Measurements from ENCODE around the gene SRGAP2C. TPM values are rescaled to one million over a fixed set of nuclear protein-coding genes. Genes with fewer than 3 reads are reported as not detected.
"Not testable (repeated sequence)": the region's sequence is repeated elsewhere in the genome, so short reads cannot be mapped to it uniquely, and the experiment has no call there.

SRGAP2C gene
- total RNA-seq, 1 donor from 2014 or later, result 59.6 TPM

- intact Hi-C loops (cut with micrococcal nuclease), result not testable (repeated sequence)
Measured at GRCh38 chr1:121186191-121186590, 1.4 kb downstream of the SRGAP2C start.

- intact Hi-C loops (cut with micrococcal nuclease), result not testable (repeated sequence)
Measured at GRCh38 chr1:121187914-121188313, 3.1 kb downstream of the SRGAP2C start.

- intact Hi-C loops (cut with micrococcal nuclease), result not testable (repeated sequence)
Measured at GRCh38 chr1:121192512-121192911, 7.7 kb downstream of the SRGAP2C start.

- intact Hi-C loops (cut with micrococcal nuclease), result not testable (repeated sequence)
Measured at GRCh38 chr1:121197095-121197882, 12.5 kb downstream of the SRGAP2C start.

- intact Hi-C loops (cut with micrococcal nuclease), result not testable (repeated sequence)
Measured at GRCh38 chr1:121199763-121200162, 15.0 kb downstream of the SRGAP2C start.

GRCh38 chr1:121200232-121200631, 15.5 kb downstream of the SRGAP2C start:
- intact Hi-C loops (cut with micrococcal nuclease), result not testable (repeated sequence)

GRCh38 chr1:121200985-121201981, 16.5 kb downstream of the SRGAP2C start:
- intact Hi-C loops (cut with micrococcal nuclease), result not testable (repeated sequence)

GRCh38 chr1:121202986-121203385, 18.2 kb downstream of the SRGAP2C start:
- intact Hi-C loops (cut with micrococcal nuclease), result not testable (repeated sequence)

- intact Hi-C loops (cut with micrococcal nuclease), result not testable (repeated sequence)
Measured at GRCh38 chr1:121205786-121206711, 21.3 kb downstream of the SRGAP2C start.

GRCh38 chr1:121207328-121207727, 22.6 kb downstream of the SRGAP2C start:
- intact Hi-C loops (cut with micrococcal nuclease), result not testable (repeated sequence)

- intact Hi-C loops (cut with micrococcal nuclease), result not testable (repeated sequence)
Measured at GRCh38 chr1:121208375-121208774, 23.6 kb downstream of the SRGAP2C start.

GRCh38 chr1:121210778-121211177, 26.0 kb downstream of the SRGAP2C start:
- intact Hi-C loops (cut with micrococcal nuclease), result not testable (repeated sequence)

- intact Hi-C loops (cut with micrococcal nuclease), result not testable (repeated sequence)
Measured at GRCh38 chr1:121213491-121213890, 28.7 kb downstream of the SRGAP2C start.

- intact Hi-C loops (cut with micrococcal nuclease), result not testable (repeated sequence)
Measured at GRCh38 chr1:121214544-121215156, 29.9 kb downstream of the SRGAP2C start.

- intact Hi-C loops (cut with micrococcal nuclease), result not testable (repeated sequence)
Measured at GRCh38 chr1:121215699-121216417, 31.1 kb downstream of the SRGAP2C start.

- intact Hi-C loops (cut with micrococcal nuclease), result not testable (repeated sequence)
Measured at GRCh38 chr1:121216676-121217075, 31.9 kb downstream of the SRGAP2C start.

- intact Hi-C loops (cut with micrococcal nuclease), result not testable (repeated sequence)
Measured at GRCh38 chr1:121221770-121222169, 37.0 kb downstream of the SRGAP2C start.

- intact Hi-C loops (cut with micrococcal nuclease), result not testable (repeated sequence)
Measured at GRCh38 chr1:121224714-121225113, 39.9 kb downstream of the SRGAP2C start.

- intact Hi-C loops (cut with micrococcal nuclease), result not testable (repeated sequence)
Measured at GRCh38 chr1:121226295-121226904, 41.6 kb downstream of the SRGAP2C start.
